GM18951 (cell line): Measurements from ENCODE around the gene MAP2K7.
"Not testable (repeated sequence)": the region's sequence is repeated elsewhere in the genome, so short reads cannot be mapped to it uniquely, and the experiment has no call there.

Experiments
- POLR2A ChIP-seq: IDR thresholded peaks from 4 replicates; pipeline ENCODE4 v1.6.1; 2011; ENCODE audit warnings: mild to moderate bottlenecking; ENCODE audit not compliant: insufficient read length, insufficient read depth; ENCODE audit errors: extremely low read depth
- in situ Hi-C: fragments of 300-500 bp; cut with MboI; formaldehyde crosslinking; loops from one replicate; pipeline ENCODE4 v1.12.0; 2022; ENCODE audit warnings: low sequenced_read_pairs, mixed read lengths, inconsistent platforms; ENCODE audit not compliant: unreplicated experiment

The MAP2K7 gene

GRCh38 chr19:7933828-7934725 lies 30.4 kb downstream of the MAP2K7 start:
- TF ChIP-seq POLR2A = no peak
- in situ Hi-C loops = no loop called here

- no peak for TF ChIP-seq POLR2A
- in situ Hi-C loops = no loop called here
These were observed 31.1 kb downstream of the MAP2K7 start for GRCh38 chr19:7934766-7935165.

GRCh38 chr19:7940841-7941240 lies 37.2 kb downstream of the MAP2K7 start:
- TF ChIP-seq POLR2A = no peak
- in situ Hi-C loops = no loop called here

GRCh38 chr19:7941895-7942596 lies 38.4 kb downstream of the MAP2K7 start:
- in situ Hi-C loops = no loop called here
- no peak for TF ChIP-seq POLR2A

- in situ Hi-C loops = no loop called here
- TF ChIP-seq POLR2A = no peak
These were observed 39.3 kb downstream of the MAP2K7 start for GRCh38 chr19:7942981-7943443.

GRCh38 chr19:7943444-7944176 lies 39.9 kb downstream of the MAP2K7 start, which contains the start of gene TIMM44:
TSS of gene TIMM44 (minus strand) at chr19:7943666. CDS start at chr19:7943651, 15 bp downstream.
- TF ChIP-seq POLR2A = peak; percentile 91
- in situ Hi-C loops = no loop called here

GRCh38 chr19:7944177-7944761 lies 40.6 kb downstream of the MAP2K7 start:
- in situ Hi-C loops = no loop called here

GRCh38 chr19:7947939-7948338 lies 44.3 kb downstream of the MAP2K7 start:
- no peak for TF ChIP-seq POLR2A
- in situ Hi-C loops = no loop called here

More at GRCh38 chr19:7944177-7944761, 40.6 kb downstream of the MAP2K7 start:
- TF ChIP-seq POLR2A = no peak

GRCh38 chr19:7953060-7953459 lies 49.4 kb downstream of the MAP2K7 start:
- in situ Hi-C loops = no loop called here
- TF ChIP-seq POLR2A = no peak

- in situ Hi-C loops = no loop called here
- TF ChIP-seq POLR2A = no peak
These were observed 49.9 kb downstream of the MAP2K7 start for GRCh38 chr19:7953576-7953975.

- in situ Hi-C loops = no loop called here
- TF ChIP-seq POLR2A = no peak
These were observed 52.0 kb downstream of the MAP2K7 start for GRCh38 chr19:7955696-7956095.

- in situ Hi-C loops = no loop called here
- no peak for TF ChIP-seq POLR2A
These were observed 55.5 kb downstream of the MAP2K7 start for GRCh38 chr19:7959211-7959610.

- in situ Hi-C loops = not testable (repeated sequence)
These were observed 57.4 kb downstream of the MAP2K7 start for GRCh38 chr19:7961082-7961481.
